ELR (cell line): ENCODE data around the gene SGK2.
"Not testable (repeated sequence)": the region's sequence is repeated elsewhere in the genome, so short reads cannot be mapped to it uniquely, and the experiment has no call there.

Source experiments
- DNase-seq: peaks from one replicate; pipeline ENCODE4 v3.0.0-alpha.2; 2015; ENCODE audit warnings: low read depth

SGK2 gene

DNA sequence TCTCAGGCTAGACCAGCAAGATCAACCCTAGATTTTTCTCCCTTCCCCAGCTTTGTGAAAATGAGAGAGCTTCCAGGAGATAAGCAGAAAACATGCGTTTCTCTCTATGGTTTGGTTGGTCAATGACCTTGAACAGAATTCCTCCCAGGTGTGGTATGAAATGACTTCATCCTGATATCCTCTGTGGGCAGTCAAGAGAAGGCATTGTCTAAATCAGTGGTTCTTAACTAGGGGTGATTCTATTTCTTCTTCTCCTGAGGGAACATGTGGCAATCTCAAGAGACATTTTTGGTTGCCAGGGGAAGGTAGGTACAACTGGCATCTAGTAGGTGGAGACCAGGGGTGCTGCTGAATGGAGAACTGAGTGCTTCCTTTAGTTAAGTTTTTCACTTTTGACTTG, 44.3 kb downstream of the SGK2 start:
- no peak for DNase-seq

DNA sequence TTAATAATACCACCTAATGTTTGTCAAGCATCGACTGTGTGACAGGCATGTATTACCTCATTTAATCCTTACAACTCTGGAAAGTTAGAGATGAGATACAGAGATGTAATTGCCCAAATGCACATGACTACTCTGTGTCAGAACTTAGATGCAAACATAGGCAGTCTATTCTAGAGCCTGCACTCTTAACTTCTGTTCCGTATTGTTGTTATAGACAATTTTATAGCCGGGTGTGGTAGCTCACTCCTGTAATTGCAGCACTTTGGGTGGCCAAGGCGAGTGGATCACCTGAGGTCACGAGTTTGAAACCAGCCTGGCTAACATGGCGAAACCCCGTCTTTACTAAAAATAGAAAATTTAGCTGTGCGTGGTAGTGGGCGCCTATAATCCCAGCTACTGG, 46.9 kb downstream of the SGK2 start:
- no peak for DNase-seq

DNA sequence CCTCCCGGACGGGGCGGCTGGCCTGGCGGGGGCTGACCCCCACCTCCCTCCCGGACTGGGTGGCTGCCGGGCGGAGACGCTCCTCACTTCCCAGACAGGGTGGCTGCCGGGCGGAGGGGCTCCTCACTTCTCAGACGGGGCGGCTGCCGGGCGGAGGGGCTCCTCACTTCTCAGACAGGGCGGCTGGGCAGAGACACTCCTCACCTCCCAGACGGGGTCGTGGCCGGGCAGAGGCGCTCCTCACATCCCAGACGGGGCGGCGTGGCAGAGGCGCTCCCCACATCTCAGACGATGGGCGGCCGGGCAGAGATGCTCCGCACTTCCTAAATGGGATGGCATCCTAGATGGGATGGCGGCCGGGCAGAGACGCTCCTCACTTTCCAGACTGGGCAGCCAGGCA, 48.5 kb downstream of the SGK2 start:
- not testable (repeated sequence) for DNase-seq

DNA sequence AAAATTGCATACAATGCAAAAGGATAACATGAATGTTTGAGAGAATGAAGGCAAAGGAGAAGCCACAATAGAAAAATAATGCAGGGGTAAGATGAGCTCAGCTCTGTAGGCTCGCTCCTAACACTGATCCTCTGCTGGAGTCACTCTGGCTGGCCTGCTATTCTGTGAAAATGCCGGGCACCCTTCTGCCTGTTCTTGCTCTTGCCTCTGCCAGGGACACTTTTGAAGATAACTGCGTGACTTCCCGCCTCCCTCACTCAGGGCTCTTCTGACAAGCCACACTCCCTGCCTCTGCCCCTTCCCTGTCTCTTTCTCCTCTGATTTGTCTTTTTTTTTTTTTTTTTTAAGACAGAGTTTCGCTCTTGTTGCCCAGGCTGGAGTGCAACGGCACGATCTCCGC, 72.8 kb downstream of the SGK2 start:
- no peak for DNase-seq
